Activated naive CD8-positive, alpha-beta T cell treated with anti-CD3 and anti-CD28 coated beads, Interleukin-2, amount 10 ng/mL, durations not matched to agents 7 days and 5 days (primary cell): ENCODE results near the gene SPATA31D1. TPM values are rescaled to one million over a fixed set of nuclear protein-coding genes. Genes with fewer than 3 reads are reported as not detected.

Source experiments
- ATAC-seq: fragments of 150-1000 bp; cut with Tn5 transposase; one replicate; pipeline ENCODE4 v1.10.0; 2021; ENCODE audit warnings: low read depth, moderate library complexity
- POLR2A ChIA-PET: fragments of 350-600 bp; sonication (Branson Sonifier 250); formaldehyde crosslinking; loops from one replicate; lab custom pipeline; 2021; ENCODE audit warnings: antibody characterized with exemption; lab: Charles Lee
- DNase-seq: peaks from one replicate; pipeline ENCODE4 v3.0.0; 2021
- H3K27ac Mint-ChIP-seq: one replicate; pipeline ENCODE4 v1.8.0; 2022; ENCODE audit warnings: mild to moderate bottlenecking, mixed read lengths
- H3K27me3 Mint-ChIP-seq: one replicate; pipeline ENCODE4 v1.8.0; 2022; ENCODE audit warnings: mild to moderate bottlenecking, moderate library complexity, mixed read lengths
- H3K36me3 Mint-ChIP-seq: one replicate; pipeline ENCODE4 v1.8.0; 2021; ENCODE audit warnings: mild to moderate bottlenecking, mixed read lengths
- H3K4me1 Mint-ChIP-seq: one replicate; pipeline ENCODE4 v1.8.0; 2021; ENCODE audit warnings: mixed read lengths
- H3K4me3 Mint-ChIP-seq: one replicate; pipeline ENCODE4 v1.8.0; 2022; ENCODE audit warnings: mild to moderate bottlenecking, moderate library complexity, mixed read lengths
- H3K9me3 Mint-ChIP-seq: one replicate; pipeline ENCODE4 v1.8.0; 2021; ENCODE audit warnings: mixed read lengths
- total RNA-seq, 2 experiments: library from RNA; stranded (reverse); gene quantifications; one replicate each; pipeline ENCODE4 v1.2.3, GENCODE V29; 2021

SPATA31D1 gene
- total RNA-seq, 2 experiments from 2014 or later: not detected

DNA sequence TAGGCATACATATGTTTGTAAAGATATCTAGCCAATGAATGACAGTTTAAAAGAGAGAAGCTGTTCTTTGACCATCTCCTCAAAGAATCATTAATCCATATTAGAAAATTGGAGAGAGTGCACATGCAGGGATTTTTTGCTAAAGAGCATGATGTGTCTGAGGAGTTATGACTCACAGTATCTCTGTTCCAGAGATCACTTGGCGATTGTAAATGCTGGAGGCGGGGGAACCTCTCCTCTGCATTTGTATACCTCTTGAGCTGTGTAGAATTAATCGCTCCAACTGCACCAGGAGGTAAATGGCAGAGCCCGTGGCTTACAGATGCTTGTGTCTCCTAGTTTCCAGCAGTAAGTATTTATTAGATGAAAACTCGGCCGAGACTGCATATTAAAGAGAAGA, 3.6 kb upstream of the SPATA31D1 start:
- no peak for ATAC-seq
- H3K27me3 Mint-ChIP-seq: no peaks in the 10 kb centered on the region
- H3K4me1 Mint-ChIP-seq: no peaks in the 10 kb centered on the region
- no peak overlapping the region for H3K4me3 Mint-ChIP-seq
- no peak overlapping the region for H3K27ac Mint-ChIP-seq
- no peaks in the 10 kb centered on the region for H3K36me3 Mint-ChIP-seq
- no peak for DNase-seq
- POLR2A ChIA-PET: no interaction called here
- peaks cover 2% of the 10 kb centered on the region for H3K9me3 Mint-ChIP-seq

DNA sequence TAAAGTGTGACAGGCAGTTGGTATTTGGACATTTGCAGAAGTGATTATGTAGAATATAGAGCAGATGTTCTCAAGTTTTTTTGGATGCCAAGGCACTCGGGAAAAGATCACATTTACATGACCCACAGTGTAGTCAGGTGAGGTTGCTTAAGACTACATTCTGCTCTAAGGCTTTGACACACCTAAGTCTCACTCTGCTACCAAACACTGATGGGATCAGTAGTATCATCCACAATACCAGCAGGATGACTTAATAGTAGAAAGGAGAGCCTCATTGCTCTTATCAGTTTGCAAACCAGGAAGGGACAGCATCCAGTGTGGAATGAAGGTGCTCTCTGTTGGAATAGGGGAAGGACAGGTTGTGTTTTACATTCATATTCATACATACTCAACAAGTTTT, 2.5 kb upstream of the SPATA31D1 start:
- no peak overlapping the region for H3K4me3 Mint-ChIP-seq
- no peaks in the 10 kb centered on the region for H3K36me3 Mint-ChIP-seq
- no peaks in the 10 kb centered on the region for H3K27me3 Mint-ChIP-seq
- no peak overlapping the region for H3K27ac Mint-ChIP-seq
- ATAC-seq: no peak
- peaks cover 5% of the 10 kb centered on the region for H3K9me3 Mint-ChIP-seq
- POLR2A ChIA-PET: no interaction called here
- H3K4me1 Mint-ChIP-seq: no peaks in the 10 kb centered on the region
- no peak for DNase-seq

DNA sequence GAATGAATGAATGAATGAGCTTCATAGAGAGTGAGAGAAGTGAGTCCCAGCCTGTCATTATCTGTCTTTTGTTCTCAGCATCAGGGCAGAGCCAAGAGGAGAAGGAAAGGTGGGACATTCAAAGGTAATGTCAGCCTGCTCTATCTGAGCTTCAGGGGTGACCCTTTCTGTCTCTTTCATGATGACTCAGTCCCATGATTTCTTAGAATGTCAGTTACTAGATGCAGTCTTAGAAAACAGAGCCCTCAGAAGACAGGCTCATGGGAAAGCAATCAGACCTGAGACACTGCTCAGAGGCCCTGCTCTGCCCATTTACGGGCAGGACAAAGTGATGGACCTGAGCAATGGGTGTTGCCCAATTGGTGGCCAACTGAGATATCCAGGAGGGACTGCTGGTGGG, 1.1 kb downstream of the SPATA31D1 start:
- POLR2A ChIA-PET: no interaction called here
- no peak overlapping the region for H3K27ac Mint-ChIP-seq
- no peak overlapping the region for H3K4me3 Mint-ChIP-seq
- no peak for ATAC-seq
- no peak for DNase-seq
- peaks cover 6% of the 10 kb centered on the region for H3K9me3 Mint-ChIP-seq
- H3K36me3 Mint-ChIP-seq: no peaks in the 10 kb centered on the region
- no peaks in the 10 kb centered on the region for H3K27me3 Mint-ChIP-seq
- H3K4me1 Mint-ChIP-seq: no peaks in the 10 kb centered on the region

DNA sequence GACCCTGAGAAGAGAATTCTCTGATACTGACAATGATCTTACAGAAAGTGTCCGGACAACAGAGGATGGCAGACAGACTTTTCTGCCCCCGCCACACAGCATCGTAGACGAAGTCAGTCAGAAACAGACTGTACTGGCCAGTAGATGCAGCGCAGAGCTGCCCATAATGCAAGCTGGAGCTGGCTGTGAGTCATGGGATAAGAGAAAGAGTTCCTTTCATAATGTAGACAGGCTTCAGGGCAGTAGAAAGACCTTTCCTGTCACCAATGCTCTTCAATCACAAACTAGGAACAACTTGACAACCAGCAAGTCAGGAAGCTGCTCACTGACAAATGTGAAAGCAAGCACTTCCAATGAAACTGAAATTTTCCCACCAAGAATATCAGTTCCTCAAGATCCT, 5.1 kb downstream of the SPATA31D1 start:
- H3K27ac Mint-ChIP-seq: no peak overlapping the region
- no peak overlapping the region for H3K4me3 Mint-ChIP-seq
- no peaks in the 10 kb centered on the region for H3K27me3 Mint-ChIP-seq
- POLR2A ChIA-PET: no interaction called here
- no peaks in the 10 kb centered on the region for H3K36me3 Mint-ChIP-seq
- H3K9me3 Mint-ChIP-seq: peaks cover 9% of the 10 kb centered on the region
- DNase-seq: no peak
- H3K4me1 Mint-ChIP-seq: no peaks in the 10 kb centered on the region
- ATAC-seq: no peak

DNA sequence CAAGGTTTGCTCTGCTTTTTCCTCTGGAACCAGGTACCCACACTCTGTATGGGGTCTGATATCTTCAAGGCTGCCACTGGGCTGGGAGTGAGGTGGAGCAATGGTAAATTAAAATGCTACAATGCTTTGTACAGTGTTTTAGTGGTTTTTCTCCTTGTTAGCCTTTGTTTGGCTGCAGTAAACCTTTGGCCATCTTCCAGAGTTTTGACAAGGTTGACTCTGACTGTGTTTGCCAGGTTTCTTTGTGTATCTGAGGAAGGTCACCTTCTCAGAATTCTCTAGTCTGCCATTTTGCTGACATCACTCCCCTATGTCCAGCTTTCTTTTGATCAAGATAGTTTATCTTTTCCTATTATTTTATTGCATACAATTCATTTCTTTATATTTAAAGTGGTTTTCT, 11.2 kb downstream of the SPATA31D1 start:
- no peak for ATAC-seq
- no peak for DNase-seq
- Mint-ChIP-seq H3K9me3 (peaks cover 3% of the 10 kb centered on the region), H3K36me3 (no peaks in the 10 kb centered on the region), H3K4me3 (no peak overlapping the region), H3K4me1 (no peaks in the 10 kb centered on the region), H3K27ac (no peak overlapping the region), H3K27me3 (no peaks in the 10 kb centered on the region)
- POLR2A ChIA-PET: no interaction called here

DNA sequence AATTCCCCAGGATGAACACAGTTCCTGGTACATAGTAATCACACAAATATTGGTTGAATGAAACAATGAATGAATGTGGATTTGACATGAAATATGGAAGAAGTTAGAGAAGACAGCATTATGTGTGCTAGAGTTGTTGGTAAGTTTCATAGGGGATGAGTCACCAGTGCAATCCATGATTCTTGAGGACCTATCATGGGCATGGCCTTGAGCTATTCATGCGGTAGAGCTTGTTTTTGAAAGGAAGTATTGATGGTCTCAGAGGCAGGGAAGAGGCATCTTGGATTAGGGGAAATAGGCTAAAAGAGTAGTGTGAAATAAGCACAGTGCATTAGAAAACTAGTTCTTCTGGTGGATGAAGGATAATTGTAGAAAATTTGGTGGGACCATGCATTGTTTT, 22.1 kb downstream of the SPATA31D1 start:
- ATAC-seq (no peak), DNase-seq (no peak)
- Mint-ChIP-seq H3K4me1 (no peaks in the 10 kb centered on the region), H3K27me3 (no peaks in the 10 kb centered on the region), H3K36me3 (no peaks in the 10 kb centered on the region), H3K27ac (no peak overlapping the region), H3K4me3 (no peak overlapping the region), H3K9me3 (peaks cover 6% of the 10 kb centered on the region)
- POLR2A ChIA-PET: no interaction called here

DNA sequence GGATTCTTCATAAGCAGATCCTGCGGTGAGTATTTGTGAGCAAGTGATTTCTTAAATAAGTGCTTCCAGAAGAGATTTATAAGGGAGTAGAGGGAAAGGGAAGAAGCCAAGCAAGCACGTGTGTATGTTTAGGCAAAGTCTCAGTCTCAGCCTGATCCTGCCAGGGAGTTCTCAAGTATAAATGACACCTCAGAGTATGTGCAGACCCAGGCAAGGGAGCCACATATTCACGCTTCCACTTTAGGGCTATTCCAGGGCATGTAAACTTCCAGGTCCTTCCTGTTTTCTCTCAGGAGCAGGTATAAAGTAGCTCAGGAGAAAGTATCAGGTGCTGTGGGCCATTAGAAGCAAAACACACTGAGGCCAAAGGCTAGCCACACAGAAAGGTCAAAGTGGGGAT, 22.6 kb downstream of the SPATA31D1 start:
- H3K27ac Mint-ChIP-seq: no peak overlapping the region
- peaks cover 6% of the 10 kb centered on the region for H3K9me3 Mint-ChIP-seq
- no peak overlapping the region for H3K4me3 Mint-ChIP-seq
- POLR2A ChIA-PET: no interaction called here
- no peaks in the 10 kb centered on the region for H3K27me3 Mint-ChIP-seq
- H3K36me3 Mint-ChIP-seq: no peaks in the 10 kb centered on the region
- DNase-seq (no peak), ATAC-seq (no peak)
- no peaks in the 10 kb centered on the region for H3K4me1 Mint-ChIP-seq

DNA sequence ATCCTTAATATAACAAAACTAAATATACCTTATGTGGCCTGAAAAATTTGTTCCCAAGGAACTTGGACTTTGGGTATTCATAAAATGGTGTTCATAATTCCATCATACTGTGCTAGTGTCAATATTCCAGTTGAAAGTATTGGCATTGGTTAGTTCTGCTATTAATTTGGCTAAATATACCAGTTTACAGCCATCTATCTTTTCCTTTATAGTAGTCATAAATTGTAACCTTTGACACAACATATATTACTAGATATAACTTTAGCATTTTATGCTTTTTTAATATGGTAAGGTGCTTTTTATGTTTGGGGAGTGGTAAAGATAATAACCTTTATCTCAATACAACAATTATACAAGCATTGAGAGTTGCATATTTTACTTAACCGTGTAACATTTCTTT, 23.7 kb downstream of the SPATA31D1 start:
- Mint-ChIP-seq H3K4me3 (no peak overlapping the region), H3K4me1 (no peaks in the 10 kb centered on the region), H3K27me3 (no peaks in the 10 kb centered on the region), H3K9me3 (peaks cover 6% of the 10 kb centered on the region), H3K36me3 (no peaks in the 10 kb centered on the region), H3K27ac (no peak overlapping the region)
- POLR2A ChIA-PET: no interaction called here
- DNase-seq: no peak
- no peak for ATAC-seq

DNA sequence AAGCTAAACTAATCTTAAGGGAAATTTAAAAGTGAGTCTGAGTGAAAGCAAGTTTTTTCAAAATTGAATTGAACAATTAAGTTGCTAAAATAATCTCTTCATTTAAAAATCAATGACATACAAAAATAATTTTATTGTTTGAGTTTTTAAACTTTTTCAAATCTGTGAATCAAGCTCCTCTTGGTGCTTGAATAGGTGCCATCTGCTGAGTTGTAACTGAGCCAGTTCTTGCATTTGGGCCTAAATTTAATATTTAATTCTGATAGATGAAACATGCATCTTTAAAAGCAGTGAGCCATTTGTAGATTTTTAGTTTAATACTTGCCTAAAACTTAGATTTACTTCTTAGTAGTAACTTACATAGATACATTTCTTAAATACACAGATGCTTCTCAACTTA, 31.8 kb downstream of the SPATA31D1 start:
- ATAC-seq: no peak
- POLR2A ChIA-PET: no interaction called here
- H3K27me3 Mint-ChIP-seq: no peaks in the 10 kb centered on the region
- no peak for DNase-seq
- no peaks in the 10 kb centered on the region for H3K4me1 Mint-ChIP-seq
- no peak overlapping the region for H3K27ac Mint-ChIP-seq
- H3K4me3 Mint-ChIP-seq: no peak overlapping the region
- peaks cover 3% of the 10 kb centered on the region for H3K9me3 Mint-ChIP-seq
- H3K36me3 Mint-ChIP-seq: no peaks in the 10 kb centered on the region

DNA sequence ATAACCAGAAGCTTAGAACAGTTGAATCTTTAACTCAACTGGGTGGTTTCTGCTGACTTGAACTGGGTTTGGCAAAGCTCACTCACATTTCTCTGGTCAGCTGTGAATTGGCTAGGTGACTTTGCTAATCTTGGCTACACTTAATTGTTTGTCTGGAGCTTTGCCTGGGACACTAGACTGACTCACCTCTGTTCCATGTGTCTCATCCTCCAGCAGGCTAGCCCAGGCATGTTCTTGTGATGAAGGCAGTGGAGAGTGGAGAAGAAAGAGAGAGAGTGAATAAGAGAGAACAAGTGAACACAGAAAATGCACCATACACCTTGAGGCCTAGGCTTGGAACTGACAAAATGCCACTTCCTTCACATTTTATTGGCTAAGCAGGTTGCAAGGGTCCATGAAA, 32.6 kb downstream of the SPATA31D1 start:
- POLR2A ChIA-PET: no interaction called here
- DNase-seq (no peak), ATAC-seq (no peak)
- Mint-ChIP-seq H3K4me3 (no peak overlapping the region), H3K27me3 (no peaks in the 10 kb centered on the region), H3K27ac (no peak overlapping the region), H3K4me1 (no peaks in the 10 kb centered on the region), H3K36me3 (no peaks in the 10 kb centered on the region), H3K9me3 (peaks cover 3% of the 10 kb centered on the region)

DNA sequence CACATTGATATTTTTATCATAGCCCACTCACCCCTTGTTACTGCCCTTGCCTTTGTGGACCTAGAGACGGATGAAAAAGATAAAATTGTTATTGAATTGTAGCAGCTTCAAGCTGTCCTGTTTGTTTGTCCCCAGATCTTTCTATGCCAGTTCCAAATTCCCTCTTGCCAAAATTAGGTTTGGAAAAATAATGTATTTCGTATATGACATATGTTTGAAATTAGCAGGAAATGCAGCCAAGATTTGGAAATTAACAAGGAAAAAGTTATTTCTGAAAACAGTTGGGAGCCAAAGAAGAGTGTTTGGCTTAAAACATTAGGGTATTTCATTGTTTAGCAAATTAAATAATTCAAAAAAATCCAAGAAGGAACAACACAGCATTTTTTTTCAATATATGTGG, 33.5 kb downstream of the SPATA31D1 start:
- ATAC-seq: no peak
- H3K27me3 Mint-ChIP-seq: no peaks in the 10 kb centered on the region
- no peak overlapping the region for H3K4me3 Mint-ChIP-seq
- no peaks in the 10 kb centered on the region for H3K4me1 Mint-ChIP-seq
- no peak for DNase-seq
- H3K36me3 Mint-ChIP-seq: no peaks in the 10 kb centered on the region
- H3K9me3 Mint-ChIP-seq: peaks cover 3% of the 10 kb centered on the region
- H3K27ac Mint-ChIP-seq: no peak overlapping the region
- POLR2A ChIA-PET: no interaction called here

DNA sequence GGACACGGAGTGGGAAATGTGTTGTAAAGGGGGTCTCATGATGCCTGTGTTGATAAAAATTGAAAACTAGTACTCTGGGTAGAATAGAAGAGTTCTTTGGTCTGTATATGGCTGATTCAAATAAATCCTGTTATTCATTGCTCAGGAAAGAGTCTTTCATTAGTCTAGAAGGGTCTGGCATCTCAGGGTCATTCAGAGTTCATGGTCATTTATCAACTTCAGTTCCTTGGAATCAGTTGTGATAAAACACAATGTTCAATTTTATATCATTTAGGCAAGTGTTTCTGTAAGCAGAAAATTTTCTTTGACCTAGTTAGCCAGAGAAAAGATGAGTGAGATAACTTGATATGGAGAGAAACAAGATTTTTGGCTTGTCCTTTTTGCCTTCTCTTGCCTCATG, 36.3 kb downstream of the SPATA31D1 start:
- DNase-seq: no peak
- POLR2A ChIA-PET: no interaction called here
- H3K36me3 Mint-ChIP-seq: no peaks in the 10 kb centered on the region
- H3K4me1 Mint-ChIP-seq: no peaks in the 10 kb centered on the region
- no peak overlapping the region for H3K4me3 Mint-ChIP-seq
- no peak for ATAC-seq
- H3K27ac Mint-ChIP-seq: no peak overlapping the region
- peaks cover 3% of the 10 kb centered on the region for H3K9me3 Mint-ChIP-seq
- H3K27me3 Mint-ChIP-seq: no peaks in the 10 kb centered on the region

DNA sequence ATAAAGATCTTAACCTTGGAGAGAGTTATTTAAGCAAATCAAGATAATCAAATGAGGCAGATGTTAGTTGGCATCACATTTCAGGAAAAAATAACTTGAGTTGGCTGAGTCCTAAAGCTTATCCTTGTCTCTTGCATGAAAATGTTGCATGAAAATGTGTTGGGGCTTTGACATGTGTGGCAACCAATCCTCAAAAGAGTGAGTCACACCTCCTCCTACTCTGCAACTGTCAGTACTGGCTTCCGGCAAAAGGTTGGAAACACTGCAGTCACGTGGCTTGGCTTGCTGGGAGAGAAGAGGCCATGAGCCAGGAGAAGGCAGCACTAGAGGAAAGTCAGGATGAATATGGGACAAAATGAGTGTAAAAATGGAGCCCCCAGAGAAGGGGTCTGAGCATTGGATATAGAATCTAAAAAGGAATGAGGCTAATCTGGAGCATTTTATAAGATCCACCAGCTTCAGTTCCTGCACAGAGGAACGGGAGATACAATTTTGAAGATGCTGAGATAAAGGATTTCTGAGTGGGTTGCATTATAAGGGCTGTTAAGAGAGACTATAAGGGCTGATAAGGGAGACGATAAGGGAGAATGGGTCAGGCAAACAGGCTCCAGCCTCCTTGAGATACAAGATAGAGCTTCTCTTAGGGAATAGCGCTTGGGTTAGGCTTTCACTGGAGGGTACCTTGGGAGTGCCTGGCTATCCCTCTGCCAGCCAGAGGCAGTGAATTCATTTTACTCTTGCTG, 43.1 kb downstream of the SPATA31D1 start:
- H3K27ac Mint-ChIP-seq: no peak overlapping the region
- H3K9me3 Mint-ChIP-seq: peaks cover 2% of the 10 kb centered on the region
- POLR2A ChIA-PET: no interaction called here
- no peak for ATAC-seq
- H3K27me3 Mint-ChIP-seq: no peaks in the 10 kb centered on the region
- DNase-seq: no peak
- no peaks in the 10 kb centered on the region for H3K36me3 Mint-ChIP-seq
- H3K4me3 Mint-ChIP-seq: no peak overlapping the region
- no peaks in the 10 kb centered on the region for H3K4me1 Mint-ChIP-seq

DNA sequence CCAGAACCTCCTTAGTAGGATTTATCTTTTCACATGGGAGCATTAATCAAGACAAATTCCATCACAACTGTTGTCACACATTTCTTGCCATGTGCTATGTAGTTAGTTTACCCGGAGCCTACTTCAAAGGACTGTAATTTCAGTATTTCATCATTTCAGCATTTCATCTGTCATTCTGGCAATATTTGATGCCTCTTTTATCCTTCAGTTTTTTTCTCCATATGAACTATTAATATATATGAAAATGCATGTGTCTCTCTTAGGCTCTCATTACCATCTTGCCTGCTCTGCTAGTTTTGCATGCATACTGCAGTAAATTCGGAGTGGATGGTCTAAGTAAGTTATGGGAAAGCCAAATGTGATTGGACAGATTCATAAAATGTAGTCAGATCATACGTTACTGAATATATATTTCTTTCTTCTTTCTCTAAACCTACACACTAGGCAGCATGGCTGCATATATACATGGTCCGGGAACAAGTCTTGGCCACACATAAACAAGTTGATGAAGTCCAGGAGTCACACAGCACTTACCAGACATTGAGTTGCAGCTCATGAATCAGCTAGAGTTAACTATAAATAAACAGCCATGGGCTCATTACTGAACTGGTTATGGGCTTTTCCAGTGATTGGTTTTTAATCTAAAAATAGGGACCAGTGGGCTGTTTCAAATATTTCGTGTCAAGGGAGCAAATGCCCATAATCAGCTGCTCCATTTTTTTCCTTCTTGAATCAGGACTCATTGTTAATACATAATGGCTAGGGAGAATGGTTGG, 46.6 kb downstream of the SPATA31D1 start:
- Mint-ChIP-seq H3K4me1 (no peaks in the 10 kb centered on the region), H3K4me3 (no peak overlapping the region), H3K9me3 (no peaks in the 10 kb centered on the region), H3K27ac (no peak overlapping the region), H3K27me3 (no peaks in the 10 kb centered on the region), H3K36me3 (no peaks in the 10 kb centered on the region)
- POLR2A ChIA-PET: no interaction called here
- no peak for DNase-seq
- no peak for ATAC-seq
